COR-L47 (cell line): ENCODE results near the gene PEX26.
A peak's percentile ranks its signal among the peaks of the same experiment; 100 is the strongest.
"Not testable (repeated sequence)": the region's sequence is repeated elsewhere in the genome, so short reads cannot be mapped to it uniquely, and the experiment has no call there.

ENCODE experiments used
- DNase-seq: peaks from one replicate; lab custom pipeline; 2025; lab: John Stamatoyannopoulos, UW

The PEX26 gene

GRCh38 chr22:18071307-18071967 lies 6.4 kb upstream of the PEX26 start:
- DNase-seq: not testable (repeated sequence)

GRCh38 chr22:18071968-18072310 lies 5.9 kb upstream of the PEX26 start:
- DNase-seq: no peak

DNA sequence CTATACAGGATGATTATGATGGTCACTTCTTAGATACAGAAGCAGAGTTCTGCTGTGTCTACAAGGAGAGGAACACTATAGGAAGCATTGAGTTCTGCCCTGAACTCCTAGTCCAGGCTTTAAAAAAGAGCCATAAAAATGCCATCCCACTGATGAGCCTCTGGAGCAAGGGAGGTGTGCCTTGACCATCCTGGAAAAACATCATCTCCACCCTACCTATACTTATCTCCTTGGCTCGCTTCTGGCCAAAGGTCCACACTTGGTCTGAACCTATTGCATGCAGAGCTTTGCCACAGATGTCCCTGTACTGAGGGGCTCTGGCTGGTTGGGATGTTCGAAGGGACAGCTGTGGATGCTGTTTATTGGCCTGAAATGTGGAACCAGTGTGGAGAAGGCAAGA lies 4.3 kb upstream of the PEX26 start:
- no peak for DNase-seq

DNA sequence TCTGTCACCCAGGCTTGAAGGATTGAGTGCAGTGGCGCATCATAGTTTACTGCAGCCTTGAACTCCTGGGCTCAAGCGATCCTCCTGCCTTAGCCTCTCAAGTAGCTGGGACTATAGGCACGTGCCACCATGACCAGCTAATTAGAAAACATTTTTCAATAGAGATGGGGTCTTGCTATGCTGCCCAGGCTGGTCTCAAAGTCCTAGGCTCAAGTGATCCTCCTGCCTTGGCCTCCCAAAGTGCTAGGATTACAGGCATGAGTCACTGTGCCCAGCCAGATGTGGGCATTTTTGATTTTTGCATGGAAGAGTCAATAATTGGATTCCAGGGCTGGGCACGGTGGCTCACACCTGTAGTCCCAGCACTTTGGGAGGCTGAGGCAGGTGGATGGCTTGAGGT lies 3.9 kb upstream of the PEX26 start:
- DNase-seq: not testable (repeated sequence)

DNA sequence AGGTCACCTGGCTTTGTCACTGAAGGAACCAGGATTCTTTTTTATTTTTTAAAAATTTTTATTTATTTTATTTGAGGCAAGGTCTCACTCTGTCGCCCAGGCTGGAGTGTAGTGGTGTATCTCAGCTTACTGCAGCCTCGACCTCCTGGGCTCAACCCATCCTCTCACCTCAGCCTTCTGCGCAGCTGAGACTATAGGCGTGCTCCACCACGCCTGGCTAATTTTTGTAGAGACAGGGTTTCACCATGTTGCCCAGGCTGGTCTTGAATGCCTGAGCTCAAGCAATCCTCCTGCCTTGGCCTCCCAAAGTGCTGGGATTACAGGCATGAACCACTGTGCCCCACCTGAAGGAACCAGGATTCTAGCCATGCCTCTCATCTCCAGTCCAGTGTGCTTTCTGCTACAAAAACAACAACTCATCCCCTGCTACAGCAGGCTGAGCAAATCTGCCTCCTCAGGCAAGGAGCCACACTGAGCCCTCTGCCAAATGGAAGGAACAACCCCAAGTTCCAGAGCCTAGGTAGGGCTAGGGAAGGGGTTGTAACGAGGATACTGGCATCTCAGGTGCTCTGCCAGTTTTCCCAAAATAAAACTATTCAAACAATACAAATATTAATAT lies 2.6 kb upstream of the PEX26 start:
- DNase-seq: no peak

GRCh38 chr22:18075720-18076497 lies 1.9 kb upstream of the PEX26 start:
- peak; percentile 81 for DNase-seq

- no peak for DNase-seq
These were observed 627 bp upstream of the PEX26 start for GRCh38 chr22:18077087-18077638.

- peak; percentile 41 for DNase-seq
These were observed 695 bp downstream of the PEX26 start for GRCh38 chr22:18078329-18079041.

DNA sequence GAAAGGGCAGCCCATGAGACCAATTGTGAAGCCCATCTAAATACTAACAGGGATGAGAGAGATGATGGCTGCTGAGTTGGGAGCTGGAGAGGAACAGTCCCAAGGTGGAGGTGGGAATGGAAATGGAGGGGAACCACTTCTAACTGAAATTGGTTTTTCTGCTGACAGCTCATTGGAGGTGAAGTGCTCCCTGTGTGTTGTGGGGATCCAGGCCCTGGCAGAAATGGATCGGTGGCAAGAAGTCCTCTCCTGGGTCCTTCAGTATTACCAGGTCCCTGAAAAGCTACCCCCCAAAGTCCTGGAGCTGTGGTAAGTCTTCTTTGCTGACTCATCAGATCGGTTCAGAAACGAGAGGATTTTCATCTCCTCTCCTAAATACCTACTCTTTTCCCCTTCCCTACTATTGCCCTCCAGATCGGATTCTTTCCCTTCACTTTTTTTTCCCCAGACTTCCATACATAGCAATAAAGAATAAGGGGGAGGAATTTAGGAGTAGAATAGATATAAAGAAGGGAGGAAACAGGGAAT lies 2.0 kb downstream of the PEX26 start:
- no peak for DNase-seq

DNA sequence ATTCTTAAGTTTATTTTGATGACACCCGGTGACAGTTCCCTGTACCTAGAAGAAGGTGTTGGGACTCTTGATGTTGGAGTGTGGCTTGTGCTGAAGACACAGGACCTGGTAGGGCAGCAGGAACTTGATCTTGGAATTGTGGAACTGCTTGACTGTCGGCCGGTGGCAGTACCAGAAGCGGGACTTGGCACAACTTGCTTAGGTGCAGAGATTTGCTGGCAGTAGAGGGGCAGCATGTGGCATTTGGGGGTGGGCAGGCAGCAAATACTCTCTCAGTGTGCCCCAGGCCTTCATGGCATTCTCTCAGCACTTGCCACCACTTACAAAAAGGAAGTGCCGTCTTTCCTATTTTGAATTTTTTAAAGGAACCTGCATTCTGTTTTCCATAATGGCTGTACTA lies 3.6 kb downstream of the PEX26 start:
- DNase-seq: no peak

GRCh38 chr22:18082467-18082866 lies 4.7 kb downstream of the PEX26 start:
- no peak for DNase-seq

GRCh38 chr22:18083406-18083805 lies 5.6 kb downstream of the PEX26 start:
- DNase-seq: no peak

DNA sequence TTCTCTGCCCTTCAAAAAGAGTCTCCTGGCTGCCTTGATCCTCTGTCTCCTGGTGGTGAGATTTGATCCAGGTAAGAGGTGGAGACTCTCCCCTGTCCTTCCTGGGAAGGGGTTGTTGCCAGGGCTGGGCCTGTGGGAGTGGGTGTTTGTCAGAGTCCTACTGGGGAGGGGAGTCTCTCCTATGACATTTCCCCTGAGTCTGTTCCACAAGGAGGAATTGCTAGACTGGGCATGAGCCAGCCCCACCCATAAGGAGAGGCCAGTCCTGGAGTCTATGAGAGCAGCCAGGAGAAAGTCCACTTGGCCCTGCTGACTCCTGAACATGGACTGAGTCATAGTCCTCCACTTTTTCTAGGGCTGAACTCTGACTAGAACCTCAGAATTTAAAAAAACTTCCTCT lies 7.4 kb downstream of the PEX26 start:
- DNase-seq: no peak

DNA sequence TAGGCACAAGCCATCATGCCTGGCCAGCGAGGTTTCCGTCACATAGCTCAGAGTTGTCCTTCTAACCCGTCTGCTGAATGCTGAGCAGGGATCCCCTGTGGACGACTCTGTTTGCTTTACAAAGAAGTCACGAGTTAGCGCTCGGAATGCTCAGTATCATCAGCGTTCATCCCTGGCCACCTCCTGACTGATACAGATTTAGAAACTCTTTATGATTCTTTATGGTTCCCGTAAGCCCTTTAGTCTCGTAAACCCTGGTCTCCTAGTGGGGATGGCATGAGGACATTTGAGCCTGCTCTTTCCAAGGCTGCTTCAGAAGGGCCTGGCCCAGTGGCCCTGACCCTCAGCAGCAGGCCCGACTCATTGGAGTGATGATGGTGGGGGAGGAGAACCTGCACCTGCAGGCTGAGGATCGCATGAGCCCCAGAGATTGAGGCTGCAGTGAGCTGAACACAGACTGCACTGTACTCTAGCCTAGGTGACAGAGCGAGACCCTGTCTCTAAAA lies 9.6 kb downstream of the PEX26 start:
- DNase-seq: no peak

GRCh38 chr22:18088825-18089568 lies 11.2 kb downstream of the PEX26 start:
- no peak for DNase-seq

DNA sequence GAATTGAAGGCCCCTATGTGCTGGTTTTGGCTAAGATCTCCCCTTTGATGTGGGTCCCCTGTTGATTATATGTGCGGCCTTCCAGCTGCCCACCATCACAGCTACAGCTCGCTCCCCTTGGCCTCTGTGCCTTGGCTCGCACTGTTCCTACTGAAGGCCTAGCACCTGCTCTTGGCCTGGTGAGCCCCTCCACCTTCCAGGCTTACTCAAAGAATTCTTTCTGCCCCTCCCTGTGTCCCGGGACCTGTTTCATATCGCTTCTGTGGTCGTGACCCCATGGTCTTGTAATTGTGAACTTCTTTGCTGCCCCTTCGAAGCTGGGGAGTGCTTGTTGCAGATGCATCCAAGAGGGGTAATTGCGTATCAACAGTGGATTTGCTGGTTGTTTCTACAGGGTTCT lies 12.5 kb downstream of the PEX26 start:
- no peak for DNase-seq

DNA sequence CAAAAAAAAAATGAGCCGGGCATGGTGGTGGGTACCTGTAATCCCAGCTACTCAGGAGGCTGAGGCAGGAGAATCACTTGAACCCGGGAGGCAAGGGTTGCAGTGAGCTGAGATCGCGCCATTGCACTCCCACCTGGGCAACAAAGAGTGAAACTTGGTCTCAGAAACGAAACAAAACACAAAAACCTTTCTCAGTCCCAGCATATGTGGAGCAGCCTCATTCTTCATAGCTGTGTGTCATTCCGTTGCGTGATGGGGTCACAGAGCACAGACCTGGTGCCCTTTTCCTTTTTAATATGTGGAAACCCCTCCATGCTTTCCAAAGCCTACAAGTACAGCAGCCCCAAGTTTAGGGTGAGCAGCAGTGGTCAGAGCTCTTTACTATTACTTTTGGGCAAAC lies 13.7 kb downstream of the PEX26 start:
- no peak for DNase-seq

GRCh38 chr22:18091916-18092526 lies 14.2 kb downstream of the PEX26 start:
- DNase-seq: no peak

DNA sequence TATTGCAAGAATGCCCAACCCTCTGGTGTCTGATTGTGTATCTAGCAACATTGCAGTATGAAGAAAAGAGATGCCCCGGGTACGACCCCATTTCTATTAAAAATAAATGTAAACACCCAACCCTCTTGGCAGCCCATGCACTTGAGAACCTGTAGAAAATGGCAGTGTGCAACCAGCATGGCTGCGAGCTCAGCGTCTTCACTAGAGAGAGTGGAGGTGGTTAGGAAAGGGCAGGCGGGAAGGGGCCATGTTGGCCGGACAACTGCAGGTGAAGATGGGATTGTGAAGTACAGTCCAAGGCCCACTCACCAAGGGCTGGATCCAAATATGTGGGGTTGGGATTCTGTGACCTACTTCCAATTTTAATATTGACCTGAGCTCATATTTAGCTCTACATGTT lies 15.9 kb downstream of the PEX26 start:
- DNase-seq: no peak

DNA sequence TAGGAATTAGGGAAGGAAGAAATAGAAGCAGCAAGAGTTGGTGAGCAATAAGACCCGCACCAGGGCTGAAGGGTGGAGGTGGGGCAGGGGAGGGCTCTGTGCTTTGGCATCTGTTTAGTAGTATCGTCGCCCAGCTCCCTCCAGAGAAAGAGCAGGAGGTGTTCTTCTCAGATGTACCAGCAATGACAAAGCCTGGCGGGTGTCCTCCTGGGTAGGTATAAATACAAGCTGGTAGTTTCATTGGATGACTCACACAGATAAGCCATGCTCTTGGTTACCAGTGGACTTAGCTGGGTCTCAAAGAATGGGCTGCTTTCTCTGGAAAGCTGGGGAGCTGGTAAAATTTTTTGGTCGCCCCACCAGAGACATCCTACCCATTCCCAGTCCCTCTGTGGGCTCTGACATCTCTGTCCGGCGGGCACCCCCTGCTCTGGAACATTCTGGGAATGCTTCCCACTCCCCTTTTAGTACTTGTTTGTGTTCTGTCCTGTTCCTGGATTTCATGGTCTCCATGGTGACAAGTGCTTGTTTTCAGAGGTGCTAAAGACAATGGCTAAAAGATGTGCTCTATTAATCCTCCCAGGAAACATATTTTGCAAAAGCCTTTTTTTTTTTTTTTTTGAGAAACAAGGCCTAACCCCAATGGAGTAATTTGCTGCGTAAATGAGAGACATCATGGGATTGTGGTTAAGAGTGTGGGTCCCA lies 17.5 kb downstream of the PEX26 start:
- DNase-seq: no peak
